SK-N-MC (cell line): ENCODE results near the gene PBOV1.

ENCODE experiments used
- DNase-seq: peaks from one replicate; pipeline ENCODE4 v3.0.0-alpha.2; 2011; ENCODE audit warnings: low read depth, low spot score
- H3K27ac ChIP-seq: fragments of 200-600 bp; sonication (generic); 2 replicates; pipeline ENCODE4 v1.5.1; 2016; ENCODE audit warnings: mixed run types
- H3K36me3 ChIP-seq: fragments of 200-600 bp; sonication (generic); 2 replicates; pipeline ENCODE4 v1.6.1; 2017; ENCODE audit warnings: antibody characterized with exemption, low read length, mixed read lengths; ENCODE audit not compliant: insufficient read depth
- H3K4me3 ChIP-seq: fragments of 200-600 bp; sonication (generic); 2 replicates; pipeline ENCODE4 v1.5.1; 2016
- H3K9ac ChIP-seq: fragments of 200-600 bp; sonication (generic); 2 replicates; pipeline ENCODE4 v1.8.0; 2017; ENCODE audit warnings: mixed run types, mixed read lengths; ENCODE audit not compliant: insufficient read length
- H3K9me3 ChIP-seq: fragments of 200-600 bp; sonication (generic); 2 replicates; pipeline ENCODE4 v1.6.1; 2017; ENCODE audit warnings: low read depth, mild to moderate bottlenecking, antibody characterized with exemption, low read length, moderate library complexity, mixed read lengths
- EZH2 ChIP-seq: fragments of 200-600 bp; sonication (generic); IDR thresholded peaks from one replicate; pipeline ENCODE4 v1.6.1; 2017; ENCODE audit warnings: antibody characterized with exemption
- FOXP2 ChIP-seq: optimal IDR thresholded peaks from 2 replicates; pipeline ENCODE3; 2011; ENCODE audit warnings: mild to moderate bottlenecking, moderate library complexity; ENCODE audit not compliant: insufficient read depth; ENCODE audit errors: extremely low read length, control extremely low read depth
- POLR2AphosphoS5 ChIP-seq: IDR thresholded peaks from 2 replicates; pipeline ENCODE4 v1.6.1; 2012; ENCODE audit warnings: mild to moderate bottlenecking, low read depth, low read length, borderline replicate concordance

Gene PBOV1

DNA sequence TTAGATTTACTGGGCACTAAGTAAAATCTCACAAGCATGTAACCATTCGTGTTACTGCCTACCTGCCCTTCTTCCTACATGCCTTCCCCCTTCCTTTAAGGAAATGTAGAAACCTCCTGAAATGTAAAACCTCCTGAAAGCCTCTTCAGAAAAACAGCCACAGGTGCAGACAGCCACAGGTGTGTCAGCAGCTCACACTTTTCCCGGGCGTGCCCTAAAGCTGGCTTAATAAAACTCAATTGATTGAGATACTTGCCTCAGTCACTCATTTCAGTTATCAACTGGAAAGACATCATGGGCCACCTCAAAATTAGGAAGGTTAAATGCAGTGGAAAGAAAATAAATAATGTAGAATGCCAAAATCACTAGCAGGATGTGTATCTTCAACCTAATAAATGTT, 23.1 kb upstream of the PBOV1 start:
- DNase-seq: no peak
- TF ChIP-seq EZH2: no peak
- TF ChIP-seq POLR2AphosphoS5: no peak
- no peak for TF ChIP-seq FOXP2
- Histone ChIP-seq H3K27ac (no peak overlapping the region), H3K9ac (no peak overlapping the region), H3K36me3 (no peaks in the 10 kb centered on the region), H3K9me3 (no peaks in the 10 kb centered on the region), H3K4me3 (no peak overlapping the region)

GRCh38 chr6:138240476-138241245, 22.4 kb upstream of the PBOV1 start:
- no peaks in the 10 kb centered on the region for H3K36me3 ChIP-seq
- no peaks in the 10 kb centered on the region for H3K9me3 ChIP-seq
- no peak overlapping the region for H3K27ac ChIP-seq
- DNase-seq: no peak
- no peak for TF ChIP-seq EZH2
- TF ChIP-seq POLR2AphosphoS5: no peak
- TF ChIP-seq FOXP2: no peak
- no peak overlapping the region for H3K9ac ChIP-seq
- no peak overlapping the region for H3K4me3 ChIP-seq

GRCh38 chr6:138239774-138240173, 21.5 kb upstream of the PBOV1 start:
- H3K9me3 ChIP-seq: no peaks in the 10 kb centered on the region
- no peak overlapping the region for H3K9ac ChIP-seq
- no peak overlapping the region for H3K27ac ChIP-seq
- no peak for TF ChIP-seq FOXP2
- no peak for TF ChIP-seq EZH2
- no peak for TF ChIP-seq POLR2AphosphoS5
- H3K36me3 ChIP-seq: no peaks in the 10 kb centered on the region
- no peak for DNase-seq
- no peak overlapping the region for H3K4me3 ChIP-seq

GRCh38 chr6:138238368-138238767, 20.1 kb upstream of the PBOV1 start:
- Histone ChIP-seq H3K9me3 (no peaks in the 10 kb centered on the region), H3K9ac (no peak overlapping the region), H3K4me3 (no peak overlapping the region), H3K27ac (no peak overlapping the region), H3K36me3 (no peaks in the 10 kb centered on the region)
- DNase-seq: no peak
- no peak for TF ChIP-seq EZH2
- no peak for TF ChIP-seq FOXP2
- TF ChIP-seq POLR2AphosphoS5: no peak

DNA sequence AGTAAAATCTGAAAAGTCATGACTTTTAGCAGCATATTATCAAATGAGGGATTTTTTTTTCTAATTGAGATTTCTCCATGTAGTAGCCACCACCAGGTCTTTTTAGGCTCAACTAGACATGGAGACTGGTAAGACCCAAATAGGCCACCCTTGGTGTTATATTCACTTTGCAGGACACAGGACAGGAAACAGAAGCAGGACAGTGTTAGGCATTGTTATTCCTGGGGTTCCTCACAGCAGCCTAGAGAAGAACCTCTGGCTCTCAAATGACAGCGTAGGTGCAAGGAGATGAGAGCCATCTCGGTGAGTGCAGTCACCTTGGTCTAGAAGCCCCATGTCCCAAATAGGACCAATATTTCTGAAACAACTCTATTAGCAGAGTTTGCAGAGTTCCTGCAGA, 19.2 kb upstream of the PBOV1 start:
- TF ChIP-seq POLR2AphosphoS5 (no peak), EZH2 (no peak), FOXP2 (no peak)
- no peaks in the 10 kb centered on the region for H3K9me3 ChIP-seq
- no peaks in the 10 kb centered on the region for H3K36me3 ChIP-seq
- no peak for DNase-seq
- H3K4me3 ChIP-seq: no peak overlapping the region
- H3K9ac ChIP-seq: no peak overlapping the region
- no peak overlapping the region for H3K27ac ChIP-seq

DNA sequence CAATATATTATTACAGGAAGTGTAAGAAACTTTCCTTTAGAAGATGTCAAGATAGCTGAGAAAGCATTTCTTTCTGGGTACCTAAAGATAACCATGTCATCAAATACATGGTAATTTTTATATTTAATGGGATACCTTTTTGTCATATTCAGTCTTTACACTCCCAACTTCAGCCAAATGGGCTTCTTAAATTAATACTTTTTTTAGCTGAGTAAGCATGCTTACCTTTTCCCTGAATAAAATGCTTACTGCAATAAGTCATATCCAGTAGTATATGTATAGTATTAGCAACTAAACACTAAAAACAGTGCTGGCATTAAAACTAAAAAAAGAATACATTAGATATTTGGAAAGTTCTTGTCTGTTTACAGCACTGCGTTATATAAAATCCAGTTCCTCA, 17.4 kb upstream of the PBOV1 start:
- Histone ChIP-seq H3K36me3 (no peaks in the 10 kb centered on the region), H3K27ac (no peak overlapping the region; the same call in 1 of the 2 replicates), H3K4me3 (no peak overlapping the region), H3K9me3 (no peaks in the 10 kb centered on the region), H3K9ac (no peak overlapping the region)
- TF ChIP-seq FOXP2 (no peak), EZH2 (no peak), POLR2AphosphoS5 (no peak)
- DNase-seq: no peak

- no peak for TF ChIP-seq POLR2AphosphoS5
- TF ChIP-seq EZH2: no peak
- no peak for TF ChIP-seq FOXP2
- Histone ChIP-seq H3K27ac (no peak overlapping the region), H3K4me3 (no peak overlapping the region), H3K9me3 (no peaks in the 10 kb centered on the region), H3K9ac (no peak overlapping the region), H3K36me3 (no peaks in the 10 kb centered on the region)
- no peak for DNase-seq
These were observed 16.9 kb upstream of the PBOV1 start for GRCh38 chr6:138235205-138235604.

DNA sequence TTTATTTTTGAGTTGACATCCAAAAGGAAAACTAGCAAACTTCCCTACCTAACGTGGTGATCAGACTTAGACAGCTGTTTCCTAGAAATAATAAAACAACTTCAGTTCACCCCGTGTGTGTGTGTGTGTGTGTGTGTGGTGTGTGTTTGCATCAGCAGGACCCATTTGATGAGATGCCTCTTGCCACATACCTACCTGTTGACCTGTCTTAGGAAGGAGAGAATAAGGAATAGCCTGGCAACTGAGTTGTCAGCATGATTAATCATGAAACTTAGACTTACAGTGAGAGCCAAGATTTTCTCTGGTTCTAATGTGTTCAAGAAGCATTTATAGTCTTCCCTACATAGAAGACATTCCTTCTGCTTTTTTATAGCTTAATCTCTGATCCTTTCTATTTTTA, 16.1 kb upstream of the PBOV1 start:
- no peaks in the 10 kb centered on the region for H3K9me3 ChIP-seq
- H3K9ac ChIP-seq: no peak overlapping the region
- DNase-seq: no peak
- TF ChIP-seq EZH2 (no peak), POLR2AphosphoS5 (no peak), FOXP2 (no peak)
- no peak overlapping the region for H3K4me3 ChIP-seq
- H3K36me3 ChIP-seq: no peaks in the 10 kb centered on the region
- no peak overlapping the region for H3K27ac ChIP-seq

- H3K27ac ChIP-seq: no peak overlapping the region
These were observed 13.1 kb upstream of the PBOV1 start for GRCh38 chr6:138231381-138231886.

More at GRCh38 chr6:138231381-138231886, 13.1 kb upstream of the PBOV1 start:
- no peak overlapping the region for H3K9ac ChIP-seq
- DNase-seq: no peak
- no peaks in the 10 kb centered on the region for H3K36me3 ChIP-seq
- no peak overlapping the region for H3K4me3 ChIP-seq
- no peaks in the 10 kb centered on the region for H3K9me3 ChIP-seq
- no peak for TF ChIP-seq POLR2AphosphoS5
- TF ChIP-seq EZH2: no peak
- TF ChIP-seq FOXP2: no peak
